HG03520 (cell line): ENCODE results near the gene CFL1.
"Not testable (repeated sequence)": the region's sequence is repeated elsewhere in the genome, so short reads cannot be mapped to it uniquely, and the experiment has no call there.

Experiments
- ATAC-seq: cut with Tn5 transposase; IDR thresholded peaks from one replicate; pipeline ENCODE4 v1.9.1; 2021; ENCODE audit warnings: mild to moderate bottlenecking, moderate library complexity; ENCODE audit not compliant: unreplicated experiment

CFL1 gene

DNA sequence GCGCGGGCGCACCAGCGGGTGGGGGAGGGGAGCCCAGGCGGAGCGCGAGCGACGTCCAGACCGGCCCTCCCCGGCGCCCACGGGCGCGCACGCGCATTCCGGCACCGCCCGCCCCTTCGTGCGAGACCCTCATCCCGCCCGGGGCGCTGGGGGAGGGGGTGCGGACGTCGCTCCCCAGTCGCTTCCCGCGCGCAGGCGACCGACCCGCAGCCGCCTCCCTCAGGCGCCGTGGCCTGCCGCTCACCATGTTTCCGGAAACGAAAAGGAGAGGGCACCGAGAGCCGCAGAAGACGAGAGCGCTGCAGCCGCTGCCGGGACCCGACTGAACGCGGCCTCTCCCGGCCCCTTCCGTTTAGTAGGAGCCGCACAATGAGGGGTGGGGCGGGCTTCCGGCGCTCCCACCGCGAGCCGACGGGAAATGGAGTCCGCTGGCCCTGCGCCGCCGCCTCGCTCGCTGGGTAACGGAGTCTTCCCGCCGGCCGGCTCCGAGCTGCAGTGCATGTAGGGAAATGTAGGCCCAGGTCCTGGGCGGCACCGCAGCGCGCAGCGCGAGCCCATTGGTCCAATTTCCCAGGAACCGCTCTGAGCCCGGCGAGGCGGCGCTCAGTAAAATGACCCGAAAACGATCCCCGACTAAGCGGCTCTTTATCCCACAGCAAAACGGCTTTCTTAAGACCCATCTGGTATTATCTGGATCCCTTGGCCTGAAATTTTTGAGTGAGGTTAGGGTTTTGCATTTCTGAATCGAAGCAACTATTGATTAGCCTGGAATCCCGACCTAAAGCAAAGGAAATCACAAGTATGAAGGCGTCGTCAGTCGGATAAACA lies at the start of gene CFL1:
Gene CFL1, minus strand, starts transcription at position 328 of the 828 bp plus-strand sequence. Its CDS starts 81 bp downstream, at position 247.
- peak; percentile 43 for ATAC-seq

DNA sequence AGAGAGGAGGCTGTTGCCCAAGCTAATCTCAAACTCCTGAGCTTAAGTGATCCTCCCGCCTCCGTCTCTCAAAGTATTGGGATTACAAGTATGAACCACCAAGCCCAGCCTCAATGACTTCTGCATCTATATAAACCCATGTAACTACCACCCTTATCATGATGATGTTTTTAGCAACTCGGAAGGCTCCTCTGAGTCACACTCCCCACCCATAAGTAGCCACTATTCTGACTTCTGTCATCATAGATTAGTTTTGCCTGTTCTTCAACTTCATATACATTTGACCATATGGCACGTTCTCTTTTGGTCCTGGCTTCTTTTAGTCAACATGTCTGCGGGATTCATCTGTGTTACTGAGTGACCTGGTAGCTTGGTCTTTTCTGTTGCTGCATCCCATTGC lies 48.6 kb upstream of the CFL1 start:
- no peak for ATAC-seq

DNA sequence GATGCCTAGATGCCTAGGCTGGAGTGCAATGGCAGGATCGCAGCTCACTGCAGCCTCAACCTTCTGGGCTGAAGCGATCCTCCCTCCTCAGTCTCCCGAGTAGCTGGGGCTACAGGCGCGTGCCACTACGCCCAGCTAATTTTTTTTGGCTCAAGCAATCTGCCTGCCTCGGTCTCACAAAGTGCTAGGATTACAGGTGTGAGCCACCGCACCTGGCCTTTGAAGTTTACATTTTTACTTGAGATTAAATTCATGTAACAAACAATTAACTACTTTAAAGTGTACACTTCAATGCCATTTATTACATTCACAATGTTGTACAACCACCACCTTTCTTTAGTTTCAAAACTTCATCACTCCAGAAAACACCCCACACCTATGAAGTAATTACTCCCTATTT lies 45.7 kb upstream of the CFL1 start:
- no peak for ATAC-seq

DNA sequence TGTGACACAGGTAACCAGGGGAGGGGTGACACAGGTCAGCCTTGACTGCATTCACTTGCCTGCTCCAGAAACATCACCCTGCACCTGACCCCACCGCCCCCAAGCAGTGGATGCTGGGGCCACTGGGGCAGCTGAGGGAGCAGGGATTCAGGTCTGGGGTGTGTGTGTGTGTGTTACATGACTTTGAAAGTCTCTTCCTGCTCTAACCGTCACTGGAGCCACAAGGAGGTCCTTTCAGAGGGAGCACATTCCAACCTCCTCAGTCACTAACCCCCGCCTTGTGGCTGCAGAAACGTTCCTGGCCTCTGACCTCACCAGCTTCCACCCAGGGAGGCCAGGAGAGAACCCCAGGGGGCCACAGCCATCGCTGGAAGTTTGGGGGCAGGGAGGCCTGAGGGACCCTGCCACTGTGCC lies 45.1 kb upstream of the CFL1 start:
- ATAC-seq, result no peak

DNA sequence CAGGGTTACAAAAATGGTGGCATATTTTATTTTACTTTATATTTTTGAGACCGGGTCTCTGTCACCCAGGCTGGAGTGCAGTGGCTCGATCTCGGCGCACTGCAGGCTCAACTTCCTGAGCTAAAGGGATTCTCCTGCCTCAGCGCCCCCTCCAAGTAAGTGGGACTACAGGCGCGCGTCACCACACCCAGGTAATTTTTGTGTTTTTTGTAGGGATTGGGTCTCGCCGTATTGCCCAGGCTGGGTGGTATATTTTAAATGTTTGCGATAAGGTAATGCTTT lies 42.9 kb upstream of the CFL1 start:
- no peak for ATAC-seq

DNA sequence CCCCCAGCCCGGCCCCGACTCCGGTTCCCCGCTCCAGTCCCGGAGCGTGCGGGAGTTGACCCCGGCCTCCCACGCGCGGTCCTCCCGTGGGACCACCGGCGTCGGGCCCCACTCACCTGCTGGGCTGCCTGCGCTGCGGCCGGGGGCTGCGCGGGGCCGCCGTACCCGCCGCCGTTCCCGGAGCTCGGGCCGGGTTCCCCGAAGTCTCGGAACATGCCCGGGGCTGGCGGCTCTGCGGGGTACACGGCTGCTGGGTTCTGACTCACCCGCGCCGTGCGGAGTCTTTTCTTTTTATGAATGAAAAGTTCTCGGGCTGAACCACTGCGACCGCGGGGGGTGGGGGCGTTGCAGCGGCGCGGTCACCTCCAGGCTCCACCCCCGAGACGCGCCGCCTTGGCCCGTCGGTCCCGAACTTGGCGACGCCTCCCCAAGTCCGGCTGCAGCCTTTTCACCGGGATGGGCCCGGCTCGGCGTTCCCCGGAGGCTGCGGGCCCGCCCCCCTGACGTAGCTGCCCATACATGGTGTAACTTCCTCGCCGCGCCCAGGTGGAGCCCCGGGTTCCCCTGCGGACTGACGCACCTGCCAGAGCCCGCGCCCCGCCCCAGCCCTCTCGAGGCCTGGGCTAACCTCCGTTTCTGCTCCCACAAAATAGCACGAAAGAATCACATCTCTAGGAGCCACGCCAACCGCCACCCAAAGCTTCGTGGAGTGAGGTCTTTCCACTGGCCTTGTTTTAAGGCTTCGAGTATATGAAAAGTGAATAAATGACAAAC lies 42.3 kb upstream of the CFL1 start, which contains the start of gene FOSL1:
Gene FOSL1, minus strand, starts transcription at position 264 of the 774 bp plus-strand sequence. Its CDS starts 49 bp downstream, at position 215.
- ATAC-seq, result peak; percentile 60

DNA sequence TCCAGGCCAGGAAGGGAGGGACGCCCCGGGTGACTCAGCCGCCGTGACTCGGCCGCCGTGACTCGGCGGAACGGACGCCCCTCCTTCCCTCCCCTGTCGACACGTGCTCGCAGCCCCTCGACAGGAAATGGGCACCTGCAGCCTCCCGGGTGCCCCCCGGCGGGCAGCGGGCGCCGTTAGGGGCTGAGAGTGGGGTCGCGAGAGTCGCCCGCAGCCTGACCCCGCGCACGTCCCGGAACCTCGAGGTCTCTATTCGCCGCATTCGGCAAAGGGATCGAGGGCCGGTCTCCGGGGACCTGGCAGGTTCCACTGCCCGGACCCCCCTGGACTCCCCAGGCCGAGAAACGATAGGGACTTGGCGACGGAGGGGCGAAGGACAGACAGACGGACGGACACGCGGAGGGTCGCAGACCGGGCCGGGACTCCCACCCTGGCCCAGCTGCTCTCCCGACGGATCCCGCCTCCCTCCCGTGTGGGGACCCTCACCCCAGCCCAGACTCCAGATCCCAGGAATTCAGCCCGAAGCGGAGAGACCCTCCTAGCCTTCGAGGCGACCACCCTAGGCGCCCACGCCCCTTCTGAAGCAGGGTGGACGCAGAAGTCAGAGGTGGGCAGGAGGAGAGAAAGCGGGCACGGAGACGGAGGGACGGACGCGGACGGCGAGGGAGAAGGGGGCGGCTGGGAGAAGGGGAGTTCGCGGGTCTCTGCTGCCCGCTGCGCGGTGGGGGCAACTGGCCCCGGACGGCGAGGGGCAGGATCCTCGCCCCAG lies 41.6 kb upstream of the CFL1 start:
- no peak for ATAC-seq

DNA sequence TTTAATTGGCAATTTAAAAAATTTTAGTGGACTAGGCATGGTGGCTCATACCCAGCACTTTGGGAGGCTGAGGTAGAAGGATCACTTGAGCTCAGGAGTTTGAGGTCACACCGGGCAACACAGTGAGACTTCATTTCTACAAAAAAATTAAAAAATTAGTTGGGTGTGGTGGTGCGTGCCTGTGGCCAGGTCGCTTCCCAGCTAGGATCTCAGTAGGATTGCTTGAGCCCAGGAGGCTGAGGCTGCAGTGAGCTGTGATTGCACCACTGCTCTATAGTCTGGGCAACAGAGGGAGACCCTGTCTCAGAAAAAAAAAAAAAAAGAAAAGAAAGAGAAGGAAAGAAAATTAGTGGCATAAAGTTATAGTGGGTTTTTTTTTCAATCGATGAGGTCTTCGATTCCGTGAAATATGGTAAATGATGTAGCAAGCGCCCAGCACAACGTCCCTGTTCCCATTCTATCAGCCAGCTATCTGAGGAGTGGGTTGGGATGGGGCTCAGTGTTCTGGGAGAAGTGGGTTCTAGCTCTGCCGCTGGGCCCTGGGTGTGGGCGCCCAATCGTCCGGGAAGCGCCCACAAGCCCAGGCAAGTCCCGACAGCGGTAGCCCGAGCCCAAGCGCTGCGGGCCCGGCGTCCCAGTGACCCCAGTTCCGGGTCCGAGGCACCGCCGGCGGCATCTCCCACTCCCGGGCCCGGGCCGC lies 40.8 kb upstream of the CFL1 start:
- ATAC-seq, result no peak

DNA sequence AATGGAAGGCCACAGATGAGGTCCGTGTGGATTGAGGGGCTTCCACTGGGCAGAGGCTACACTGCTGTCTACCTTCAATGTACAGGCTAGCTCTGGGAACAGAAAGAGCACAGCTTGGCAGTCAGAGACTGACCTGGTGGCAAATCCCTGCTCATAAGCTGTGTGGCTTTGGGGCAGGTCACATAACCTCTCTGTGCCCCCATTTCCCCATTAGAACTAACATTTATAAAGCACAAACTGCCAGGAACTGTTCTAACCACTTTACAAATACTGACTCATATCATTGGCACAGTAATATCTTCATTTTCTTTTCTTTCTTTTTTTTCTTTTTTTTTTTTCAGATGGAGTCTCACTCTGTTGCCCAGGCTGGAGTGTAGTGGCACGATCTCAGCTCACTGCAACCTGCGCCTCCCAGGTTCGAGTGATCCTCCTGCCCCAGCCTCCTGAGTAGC lies 39.1 kb upstream of the CFL1 start:
- ATAC-seq, result no peak

DNA sequence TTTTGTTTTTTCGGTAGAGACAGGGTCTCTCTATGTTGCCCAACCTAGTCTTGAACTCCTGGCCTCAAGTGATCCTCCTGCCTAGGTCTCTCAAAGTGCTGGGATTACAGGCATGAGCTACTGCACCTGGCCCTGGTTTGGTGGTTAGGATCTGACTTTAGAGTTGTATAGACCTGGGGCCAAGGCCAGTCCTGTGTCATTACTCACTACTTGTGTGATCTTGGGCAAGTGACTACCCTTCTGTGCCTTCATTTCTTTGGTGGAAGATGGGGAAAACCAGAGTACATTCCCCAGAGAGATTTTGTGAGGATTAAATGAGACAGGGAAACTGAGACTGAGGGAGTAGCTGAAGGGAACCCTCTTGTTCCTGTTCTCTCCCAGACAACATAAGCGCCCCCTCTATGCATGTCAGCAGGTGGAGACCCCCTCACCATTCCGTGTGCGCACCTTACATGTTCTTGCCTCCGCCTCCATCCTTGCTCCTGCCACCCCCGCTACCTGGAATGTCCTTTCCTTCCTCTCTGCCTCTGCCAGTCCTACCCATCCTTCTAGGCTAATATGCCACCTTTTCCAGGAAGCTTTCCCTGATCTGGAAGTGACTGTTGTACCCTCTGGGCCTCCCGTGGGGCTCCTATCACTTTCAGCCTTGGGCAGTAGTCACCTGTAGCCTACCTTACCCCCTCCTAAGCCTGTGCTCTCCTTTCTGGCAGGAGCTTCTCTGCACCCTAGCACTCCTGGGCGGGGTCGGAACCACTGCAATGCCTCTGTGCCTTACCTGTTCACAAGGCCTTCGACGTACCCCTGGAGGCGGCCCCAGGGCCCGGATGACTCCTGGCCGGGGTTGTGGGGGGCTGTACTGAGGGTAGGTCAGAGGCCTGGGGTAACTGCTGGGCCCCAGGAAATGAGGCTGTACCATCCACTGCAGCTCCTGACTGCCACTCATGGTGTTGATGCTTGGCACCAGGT lies 38.3 kb upstream of the CFL1 start:
- no peak for ATAC-seq

DNA sequence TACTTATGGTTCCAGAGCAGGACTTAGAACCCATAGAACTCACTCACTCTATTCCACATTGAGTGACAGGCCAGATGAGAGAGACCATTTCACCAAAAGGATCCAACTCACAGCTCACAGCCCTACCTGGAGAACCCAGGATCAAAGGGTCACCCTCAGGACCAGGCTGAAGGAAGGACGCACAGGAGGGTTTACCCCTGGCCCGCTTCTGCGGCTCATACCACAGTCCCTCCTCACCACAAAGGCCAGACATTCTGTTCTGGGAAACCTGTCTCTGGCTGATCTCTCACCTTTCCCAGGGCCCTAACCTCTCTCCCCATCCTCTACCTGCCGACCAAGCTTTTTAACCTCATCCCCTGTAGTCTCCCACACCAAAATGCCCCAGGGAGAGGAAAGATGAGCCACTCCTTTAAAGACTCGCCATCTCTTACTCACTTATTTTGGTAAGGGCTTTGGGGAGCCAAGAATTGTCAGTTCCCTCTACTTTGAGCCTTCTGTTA lies 37.6 kb upstream of the CFL1 start:
- ATAC-seq, result no peak

DNA sequence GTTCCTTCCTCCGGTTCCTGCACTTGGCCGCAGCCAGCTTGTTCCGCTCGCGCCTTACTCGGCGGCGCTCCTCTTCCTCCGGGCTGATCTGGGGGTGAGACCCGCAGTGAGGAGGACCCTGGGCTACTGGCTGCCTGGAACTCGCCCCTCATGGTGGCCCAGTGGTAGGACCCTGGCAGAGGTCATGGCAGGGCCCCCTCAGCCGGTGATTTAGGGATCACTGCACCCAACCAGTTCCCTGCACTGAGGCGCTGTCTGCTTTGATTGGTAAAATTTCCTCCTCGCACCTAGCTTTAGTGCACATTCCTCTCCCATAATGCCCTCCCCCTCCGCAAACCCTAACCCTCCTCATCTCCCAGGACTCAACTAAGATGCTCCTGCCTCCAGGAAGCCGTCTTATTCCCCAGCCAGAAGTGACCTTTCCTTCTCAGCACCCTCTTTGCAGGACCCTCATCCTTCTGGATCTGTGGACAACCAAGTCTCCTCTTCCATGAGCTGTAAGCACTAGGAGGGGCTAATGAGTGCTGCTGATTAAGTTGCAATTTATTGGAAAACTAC lies 36.1 kb upstream of the CFL1 start:
- ATAC-seq, result no peak

DNA sequence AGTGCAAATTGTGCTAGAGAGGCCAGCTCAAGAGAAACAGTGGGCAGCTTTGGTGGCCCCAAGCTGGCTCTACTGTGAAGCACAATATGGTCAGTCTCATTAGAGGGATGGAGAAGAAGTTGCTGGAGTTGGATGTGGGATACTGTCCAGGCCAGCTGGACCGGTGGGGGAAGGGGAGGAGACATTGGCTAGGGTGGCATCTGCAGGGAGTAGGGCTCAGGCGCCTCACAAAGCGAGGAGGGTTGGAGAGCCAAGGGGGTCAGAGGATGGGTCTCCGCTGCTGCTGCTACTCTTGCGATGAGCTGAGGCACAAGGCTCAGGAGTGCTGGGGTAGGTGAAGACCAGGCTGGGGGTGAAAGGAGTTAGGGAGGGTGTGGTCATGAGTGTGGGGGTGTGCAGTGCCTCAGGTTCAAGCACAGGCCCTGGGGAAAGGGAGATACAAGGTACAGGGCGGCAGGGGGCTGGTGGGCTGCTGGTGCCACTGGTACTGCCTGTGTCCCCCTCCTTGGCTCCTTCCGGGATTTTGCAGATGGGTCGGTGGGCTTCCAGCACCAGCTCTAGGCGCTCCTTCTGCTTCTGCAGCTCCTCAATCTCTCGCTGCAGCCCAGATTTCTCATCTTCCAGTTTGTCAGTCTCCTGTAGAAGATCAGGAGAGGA lies 34.8 kb upstream of the CFL1 start:
- no peak for ATAC-seq

DNA sequence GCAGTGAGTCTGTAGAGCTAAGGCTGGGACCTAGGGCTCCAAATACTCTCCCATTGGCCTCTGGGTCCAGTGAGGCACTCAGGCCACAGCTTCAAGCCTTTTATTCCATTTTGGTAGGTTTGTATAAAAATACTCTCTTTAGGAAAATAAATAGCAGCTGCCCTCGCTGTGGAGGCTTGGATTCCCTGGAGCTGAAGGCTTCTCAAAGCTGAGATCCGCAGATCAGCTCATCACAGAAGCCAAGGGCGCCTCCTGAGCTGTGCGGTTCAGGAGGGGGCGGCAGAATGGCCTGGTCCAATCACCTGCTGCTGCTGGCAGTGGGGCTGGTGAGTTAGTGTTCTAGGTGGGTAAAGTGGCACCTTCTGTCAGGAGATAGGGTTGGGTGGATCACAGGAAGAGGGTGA lies 34.2 kb upstream of the CFL1 start:
- ATAC-seq, result not testable (repeated sequence)

DNA sequence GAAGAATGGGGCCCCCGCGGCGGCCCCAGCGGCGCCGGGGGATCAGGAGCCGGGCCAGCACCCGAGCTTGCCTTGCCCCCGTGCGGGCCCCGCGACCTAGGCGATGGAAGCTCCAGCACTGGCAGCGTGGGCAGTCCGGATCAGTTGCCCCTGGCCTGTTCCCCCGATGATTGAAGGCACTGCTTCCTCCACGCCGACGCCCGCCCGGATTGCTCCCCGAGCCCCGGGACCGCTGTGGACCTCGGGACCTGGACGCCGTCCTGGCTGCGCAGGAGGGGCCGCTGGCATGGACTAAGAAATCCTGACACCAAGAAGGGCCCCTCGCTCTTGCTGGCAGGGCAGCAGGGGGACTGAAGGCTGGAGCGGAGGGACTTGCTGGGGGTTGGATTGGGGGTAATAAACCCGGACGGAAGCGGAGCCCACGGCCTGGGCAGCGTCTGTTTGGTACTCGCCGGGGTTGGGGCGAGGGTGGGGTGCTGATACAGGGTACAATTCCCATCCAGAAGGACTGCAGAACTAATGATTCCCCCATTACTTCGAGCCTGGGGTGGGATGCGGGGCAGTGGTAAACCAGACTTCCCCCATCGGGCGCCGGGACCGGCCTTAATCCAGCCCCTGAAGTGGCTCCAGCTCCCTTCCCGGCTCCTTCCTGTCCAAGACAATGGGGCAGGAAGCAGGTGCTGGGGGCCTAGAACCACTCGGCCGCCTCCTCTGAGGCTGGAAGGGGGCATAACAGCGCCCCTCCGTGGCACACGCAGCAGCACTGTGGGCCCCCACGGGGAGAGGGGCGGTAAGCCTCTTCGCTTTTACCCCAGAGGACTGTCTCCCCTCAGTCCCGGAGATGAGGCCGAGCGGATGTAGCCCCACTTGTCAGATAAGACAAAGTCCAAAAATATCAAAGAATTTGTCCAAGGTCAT lies 33.5 kb upstream of the CFL1 start:
- ATAC-seq, result no peak

DNA sequence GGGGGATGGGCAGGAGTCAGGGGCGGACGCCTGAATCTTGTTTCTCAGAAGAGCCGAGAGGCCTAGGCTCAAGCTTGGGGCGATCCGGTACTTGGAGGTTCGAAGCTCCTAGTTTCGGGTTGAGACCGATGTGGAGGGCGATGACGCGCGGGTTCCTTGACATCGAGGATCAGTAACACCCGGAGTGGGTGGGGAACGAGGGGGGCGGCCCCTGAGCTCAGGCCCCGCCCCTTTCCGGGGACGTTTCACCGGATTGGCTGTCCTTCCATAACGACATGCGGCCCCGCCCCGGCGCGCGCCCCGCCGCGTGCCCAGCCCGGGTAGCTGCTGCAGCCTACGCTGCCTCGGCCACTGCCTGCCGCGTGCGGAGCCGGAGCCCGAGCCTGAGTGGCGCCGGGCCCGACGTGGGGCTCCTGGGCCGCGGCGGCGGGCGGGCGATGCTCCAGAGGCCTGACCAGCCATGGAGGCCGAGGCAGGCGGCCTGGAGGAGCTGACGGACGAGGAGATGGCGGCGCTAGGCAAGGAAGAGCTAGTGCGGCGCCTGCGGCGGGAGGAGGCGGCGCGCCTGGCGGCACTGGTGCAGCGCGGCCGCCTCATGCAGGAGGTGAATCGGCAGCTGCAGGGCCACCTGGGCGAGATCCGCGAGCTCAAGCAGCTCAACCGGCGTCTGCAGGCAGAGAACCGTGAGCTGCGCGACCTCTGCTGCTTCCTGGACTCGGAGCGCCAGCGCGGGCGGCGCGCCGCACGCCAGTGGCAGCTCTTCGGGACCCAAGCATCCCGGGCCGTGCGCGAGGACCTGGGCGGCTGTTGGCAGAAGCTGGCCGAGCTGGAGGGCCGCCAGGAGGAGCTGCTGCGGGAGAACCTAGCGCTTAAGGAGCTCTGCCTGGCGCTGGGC lies 32.6 kb upstream of the CFL1 start, which contains the start of gene CCDC85B:
Gene CCDC85B, plus strand, starts transcription at position 350 of the 895 bp plus-strand sequence. Its CDS starts 111 bp downstream, at position 461.
- ATAC-seq, result peak; percentile 38
